ENCODE measurements around the gene TPK1.

DNA sequence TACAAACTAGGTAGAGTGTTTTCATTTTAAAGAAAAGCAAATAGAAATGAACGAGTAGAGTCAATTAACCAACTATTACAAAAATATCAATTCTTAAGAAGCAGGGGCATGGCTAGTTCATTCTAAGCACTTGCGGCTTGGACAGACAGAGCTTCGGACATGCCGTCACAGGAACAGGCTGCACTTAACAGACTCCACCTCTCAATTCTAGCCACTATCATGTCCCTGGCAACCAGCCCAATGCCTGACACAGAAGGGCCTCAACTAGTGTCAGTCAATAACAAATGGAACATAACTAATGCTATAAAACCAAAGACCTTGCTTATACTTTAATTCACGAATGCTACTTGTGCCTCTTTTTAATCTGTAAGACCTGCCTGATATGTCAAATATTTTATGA is 74.4 kb downstream of the TPK1 start:
- TF ChIP-seq, protein P1, sequence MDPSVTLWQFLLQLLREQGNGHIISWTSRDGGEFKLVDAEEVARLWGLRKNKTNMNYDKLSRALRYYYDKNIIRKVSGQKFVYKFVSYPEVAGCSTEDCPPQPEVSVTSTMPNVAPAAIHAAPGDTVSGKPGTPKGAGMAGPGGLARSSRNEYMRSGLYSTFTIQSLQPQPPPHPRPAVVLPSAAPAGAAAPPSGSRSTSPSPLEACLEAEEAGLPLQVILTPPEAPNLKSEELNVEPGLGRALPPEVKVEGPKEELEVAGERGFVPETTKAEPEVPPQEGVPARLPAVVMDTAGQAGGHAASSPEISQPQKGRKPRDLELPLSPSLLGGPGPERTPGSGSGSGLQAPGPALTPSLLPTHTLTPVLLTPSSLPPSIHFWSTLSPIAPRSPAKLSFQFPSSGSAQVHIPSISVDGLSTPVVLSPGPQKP (IDR thresholded peaks at IDR 0.05; ENCODE audit: borderline replicate concordance, low read depth, low read length) = no peak
- TF ChIP-seq, protein P2, sequence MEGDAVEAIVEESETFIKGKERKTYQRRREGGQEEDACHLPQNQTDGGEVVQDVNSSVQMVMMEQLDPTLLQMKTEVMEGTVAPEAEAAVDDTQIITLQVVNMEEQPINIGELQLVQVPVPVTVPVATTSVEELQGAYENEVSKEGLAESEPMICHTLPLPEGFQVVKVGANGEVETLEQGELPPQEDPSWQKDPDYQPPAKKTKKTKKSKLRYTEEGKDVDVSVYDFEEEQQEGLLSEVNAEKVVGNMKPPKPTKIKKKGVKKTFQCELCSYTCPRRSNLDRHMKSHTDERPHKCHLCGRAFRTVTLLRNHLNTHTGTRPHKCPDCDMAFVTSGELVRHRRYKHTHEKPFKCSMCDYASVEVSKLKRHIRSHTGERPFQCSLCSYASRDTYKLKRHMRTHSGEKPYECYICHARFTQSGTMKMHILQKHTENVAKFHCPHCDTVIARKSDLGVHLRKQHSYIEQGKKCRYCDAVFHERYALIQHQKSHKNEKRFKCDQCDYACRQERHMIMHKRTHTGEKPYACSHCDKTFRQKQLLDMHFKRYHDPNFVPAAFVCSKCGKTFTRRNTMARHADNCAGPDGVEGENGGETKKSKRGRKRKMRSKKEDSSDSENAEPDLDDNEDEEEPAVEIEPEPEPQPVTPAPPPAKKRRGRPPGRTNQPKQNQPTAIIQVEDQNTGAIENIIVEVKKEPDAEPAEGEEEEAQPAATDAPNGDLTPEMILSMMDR (conservative IDR thresholded peaks at IDR 0.05; ENCODE audit: low read depth, low read length) = no peak
- no peak for TF ChIP-seq POLR2A (IDR thresholded peaks at IDR 0.05; ENCODE audit: low read depth, low read length)
- no peak for TF ChIP-seq CHD1 (IDR thresholded peaks at IDR 0.05; ENCODE audit: low read depth, low read length)
- no peak for TF ChIP-seq SMC3 (IDR thresholded peaks at IDR 0.05; ENCODE audit: low read depth, low read length)
- TF ChIP-seq MXI1 (IDR thresholded peaks at IDR 0.05; ENCODE audit: borderline replicate concordance, low read depth, low read length) = no peak
- TF ChIP-seq, protein P3, sequence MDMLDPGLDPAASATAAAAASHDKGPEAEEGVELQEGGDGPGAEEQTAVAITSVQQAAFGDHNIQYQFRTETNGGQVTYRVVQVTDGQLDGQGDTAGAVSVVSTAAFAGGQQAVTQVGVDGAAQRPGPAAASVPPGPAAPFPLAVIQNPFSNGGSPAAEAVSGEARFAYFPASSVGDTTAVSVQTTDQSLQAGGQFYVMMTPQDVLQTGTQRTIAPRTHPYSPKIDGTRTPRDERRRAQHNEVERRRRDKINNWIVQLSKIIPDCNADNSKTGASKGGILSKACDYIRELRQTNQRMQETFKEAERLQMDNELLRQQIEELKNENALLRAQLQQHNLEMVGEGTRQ (IDR thresholded peaks at IDR 0.05; ENCODE audit: low read depth, low read length) = no peak
- no peak for TF ChIP-seq RFX5 (IDR thresholded peaks at IDR 0.05; ENCODE audit: low read depth, low read length)
- no peak for TF ChIP-seq CEBPB (IDR thresholded peaks at IDR 0.05; ENCODE audit: low read depth, low read length)
- TF ChIP-seq NFE2L2 (IDR thresholded peaks at IDR 0.05; ENCODE audit: low read depth, low read length) = no peak
